Activated T-helper 2 cell treated with anti-CD3 and anti-CD28 coated beads, Interferon-gamma antibody, Interleukin-2, Interleukin-4, amounts not matched to agents 10 μg/mL and 5 μg/mL and 100 μg/mL, durations not matched to agents 14 hours and 24 hours and 36 hours (primary cell): ENCODE data around the gene LTC4S. TPM values are rescaled to one million over a fixed set of nuclear protein-coding genes. Genes with fewer than 3 reads are reported as not detected.

Source experiments
- DNase-seq: peaks from one replicate; pipeline ENCODE4 v3.0.0; 2021; ENCODE audit warnings: low spot score
- H3K27ac Mint-ChIP-seq: one replicate; pipeline ENCODE4 v1.8.0; 2021; ENCODE audit warnings: mixed read lengths
- H3K27me3 Mint-ChIP-seq: one replicate; pipeline ENCODE4 v1.8.0; 2021; ENCODE audit warnings: low read depth, mixed read lengths
- H3K36me3 Mint-ChIP-seq: one replicate; pipeline ENCODE4 v1.8.0; 2021; ENCODE audit warnings: low read depth, mixed read lengths
- H3K4me1 Mint-ChIP-seq: one replicate; pipeline ENCODE4 v1.8.0; 2021; ENCODE audit warnings: low read depth, mixed read lengths
- H3K4me3 Mint-ChIP-seq: one replicate; pipeline ENCODE4 v1.8.0; 2021; ENCODE audit warnings: low read depth, mild to moderate bottlenecking, moderate library complexity, mixed read lengths
- H3K9me3 Mint-ChIP-seq: one replicate; pipeline ENCODE4 v1.8.0; 2021; ENCODE audit warnings: mixed read lengths
- intact Hi-C: fragments of 100-400 bp; cut with micrococcal nuclease; formaldehyde crosslinking; loops from one replicate; pipeline ENCODE4 v1.15.1; 2023
- total RNA-seq: library from RNA; stranded (reverse); gene quantifications from 2 replicates; pipeline ENCODE4 v1.2.3, GENCODE V29; 2022

Gene LTC4S
- total RNA-seq, 1 donor from 2014 or later: 0.62 TPM

- Mint-ChIP-seq H3K27me3 (no peaks in the 10 kb centered on the region), H3K36me3 (peaks cover 33% of the 10 kb centered on the region), H3K4me3 (no peak overlapping the region), H3K9me3 (no peaks in the 10 kb centered on the region), H3K4me1 (peaks cover 46% of the 10 kb centered on the region), H3K27ac (peak overlapping the region; percentile 56)
- intact Hi-C loops: loop anchor here (2.0 to 5.0 kb wide), 3 partner anchors 39 to 324 kb away; partner anchors contain the start of gene TBC1D9B
- DNase-seq: peak; percentile 21
Observed at GRCh38 chr5:179763215-179763945, 30.4 kb upstream of the LTC4S start.

DNA sequence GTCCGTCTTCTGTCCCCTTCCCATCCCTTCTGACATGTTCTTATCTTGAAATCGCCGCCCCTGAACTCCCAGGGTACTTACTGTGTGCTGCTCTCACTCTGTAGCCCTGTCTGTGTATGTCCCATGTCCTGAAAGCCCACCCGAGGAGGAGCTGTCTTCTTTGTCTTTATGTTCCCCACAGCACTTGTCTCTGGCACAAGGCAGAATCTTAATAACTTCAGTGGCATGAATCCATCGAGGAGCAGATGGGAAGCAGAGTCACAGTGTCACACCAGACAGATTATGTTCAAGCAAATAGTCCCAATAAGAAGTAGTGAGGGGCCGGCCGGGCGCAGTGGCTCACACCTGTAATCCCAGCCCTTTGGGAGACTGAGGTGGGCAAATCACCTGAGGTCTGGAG is 29.7 kb upstream of the LTC4S start:
- DNase-seq: no peak
- no peaks in the 10 kb centered on the region for H3K27me3 Mint-ChIP-seq
- no peak overlapping the region for H3K4me3 Mint-ChIP-seq
- intact Hi-C loops: loop anchor here (5.0 kb wide), 2 partner anchors 38 to 323 kb away; no protein-coding TSS in a partner anchor
- no peak overlapping the region for H3K27ac Mint-ChIP-seq
- H3K36me3 Mint-ChIP-seq: peaks cover 37% of the 10 kb centered on the region
- peaks cover 44% of the 10 kb centered on the region for H3K4me1 Mint-ChIP-seq
- H3K9me3 Mint-ChIP-seq: no peaks in the 10 kb centered on the region

DNA sequence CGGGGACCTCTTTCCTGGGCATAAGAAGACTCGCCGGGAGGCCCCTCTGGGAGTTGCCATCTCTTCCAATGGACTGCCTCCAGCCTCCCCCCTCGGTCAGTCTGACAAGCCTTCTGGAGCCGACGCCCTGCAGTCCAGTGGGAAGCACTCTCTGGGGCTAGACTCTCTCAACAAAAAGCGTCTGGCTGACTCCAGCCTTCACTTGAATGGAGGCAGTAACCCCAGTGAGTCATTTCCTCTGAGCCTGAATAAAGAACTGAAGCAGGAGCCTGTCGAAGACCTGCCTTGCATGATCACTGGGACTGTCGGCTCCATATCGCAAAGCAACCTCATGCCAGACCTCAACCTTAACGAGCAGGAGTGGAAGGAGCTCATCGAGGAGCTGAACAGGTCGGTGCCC is 28.4 kb upstream of the LTC4S start:
- DNase-seq: no peak
- H3K27ac Mint-ChIP-seq: no peak overlapping the region
- peaks cover 33% of the 10 kb centered on the region for H3K4me1 Mint-ChIP-seq
- peaks cover 46% of the 10 kb centered on the region for H3K36me3 Mint-ChIP-seq
- no peaks in the 10 kb centered on the region for H3K9me3 Mint-ChIP-seq
- H3K4me3 Mint-ChIP-seq: no peak overlapping the region
- intact Hi-C loops: no loop called here
- H3K27me3 Mint-ChIP-seq: no peaks in the 10 kb centered on the region

DNA sequence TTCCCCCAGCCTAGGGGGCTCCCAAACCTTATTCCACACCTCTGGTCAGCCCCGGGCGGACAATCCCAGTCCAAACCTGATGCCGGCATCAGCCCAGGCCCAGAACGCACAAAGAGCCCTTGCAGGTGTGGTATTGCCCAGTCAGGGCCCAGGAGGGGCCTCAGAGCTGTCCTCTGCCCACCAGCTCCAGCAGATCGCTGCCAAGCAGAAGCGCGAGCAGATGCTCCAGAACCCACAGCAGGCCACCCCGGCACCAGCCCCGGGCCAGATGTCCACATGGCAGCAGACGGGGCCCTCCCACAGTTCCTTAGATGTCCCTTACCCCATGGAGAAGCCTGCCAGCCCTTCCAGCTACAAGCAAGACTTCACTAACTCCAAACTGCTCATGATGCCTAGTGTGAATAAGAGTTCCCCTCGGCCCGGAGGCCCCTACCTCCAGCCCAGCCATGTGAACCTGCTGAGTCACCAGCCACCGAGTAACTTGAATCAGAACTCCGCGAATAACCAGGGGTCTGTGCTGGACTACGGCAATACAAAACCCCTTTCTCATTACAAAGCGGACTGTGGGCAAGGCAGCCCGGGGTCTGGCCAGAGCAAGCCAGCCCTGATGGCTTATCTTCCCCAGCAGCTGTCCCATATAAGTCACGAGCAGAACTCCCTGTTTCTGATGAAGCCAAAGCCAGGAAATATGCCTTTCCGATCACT is 27.6 kb upstream of the LTC4S start:
- H3K36me3 Mint-ChIP-seq: peaks cover 53% of the 10 kb centered on the region
- no peak overlapping the region for H3K27ac Mint-ChIP-seq
- no peak for DNase-seq
- H3K4me3 Mint-ChIP-seq: no peak overlapping the region
- H3K9me3 Mint-ChIP-seq: no peaks in the 10 kb centered on the region
- intact Hi-C loops: no loop called here
- peaks cover 31% of the 10 kb centered on the region for H3K4me1 Mint-ChIP-seq
- no peaks in the 10 kb centered on the region for H3K27me3 Mint-ChIP-seq

DNA sequence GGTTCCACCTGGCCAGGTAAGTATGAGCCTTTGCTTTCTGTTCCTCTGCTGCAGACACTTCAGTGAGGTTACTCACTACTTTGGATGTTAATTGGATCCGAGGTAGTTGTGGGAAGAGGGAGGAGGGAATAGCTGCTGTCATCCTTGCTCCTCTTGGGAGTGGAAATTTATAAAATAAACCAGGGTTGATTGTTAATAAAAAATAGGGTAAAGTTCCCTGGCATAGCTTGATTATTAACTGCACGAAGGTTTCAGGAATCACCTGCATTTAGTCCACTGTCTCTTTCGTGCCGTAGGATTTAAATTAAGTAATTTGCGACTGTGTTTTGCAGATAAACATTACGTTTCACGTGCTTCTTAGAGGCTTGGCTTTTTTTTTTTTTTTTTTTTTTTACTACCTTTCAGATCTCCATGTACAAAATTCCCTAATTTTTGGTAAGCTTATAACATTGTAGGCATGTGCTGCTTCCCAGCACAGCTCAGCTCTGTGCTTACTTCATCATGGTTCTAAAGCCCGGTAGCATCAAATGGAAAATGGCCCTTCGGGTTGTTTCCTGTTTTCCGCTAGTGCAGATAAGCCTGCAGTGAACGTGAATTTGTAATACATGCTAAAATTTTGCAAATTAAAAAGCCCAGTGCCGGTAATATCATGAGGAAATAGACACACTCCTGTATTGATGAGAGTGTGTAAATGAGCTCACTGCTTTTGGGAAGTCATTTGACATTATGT is 26.9 kb upstream of the LTC4S start:
- no peak overlapping the region for H3K4me3 Mint-ChIP-seq
- peaks cover 26% of the 10 kb centered on the region for H3K4me1 Mint-ChIP-seq
- H3K27me3 Mint-ChIP-seq: no peaks in the 10 kb centered on the region
- no peak for DNase-seq
- H3K27ac Mint-ChIP-seq: no peak overlapping the region
- H3K9me3 Mint-ChIP-seq: no peaks in the 10 kb centered on the region
- intact Hi-C loops: no loop called here
- H3K36me3 Mint-ChIP-seq: peaks cover 60% of the 10 kb centered on the region

- Mint-ChIP-seq H3K9me3 (no peaks in the 10 kb centered on the region), H3K27ac (no peak overlapping the region), H3K4me1 (peaks cover 19% of the 10 kb centered on the region), H3K27me3 (no peaks in the 10 kb centered on the region), H3K36me3 (peaks cover 67% of the 10 kb centered on the region), H3K4me3 (no peak overlapping the region)
- intact Hi-C loops: no loop called here
- DNase-seq: no peak
Observed at GRCh38 chr5:179767496-179768100, 26.2 kb upstream of the LTC4S start.

DNA sequence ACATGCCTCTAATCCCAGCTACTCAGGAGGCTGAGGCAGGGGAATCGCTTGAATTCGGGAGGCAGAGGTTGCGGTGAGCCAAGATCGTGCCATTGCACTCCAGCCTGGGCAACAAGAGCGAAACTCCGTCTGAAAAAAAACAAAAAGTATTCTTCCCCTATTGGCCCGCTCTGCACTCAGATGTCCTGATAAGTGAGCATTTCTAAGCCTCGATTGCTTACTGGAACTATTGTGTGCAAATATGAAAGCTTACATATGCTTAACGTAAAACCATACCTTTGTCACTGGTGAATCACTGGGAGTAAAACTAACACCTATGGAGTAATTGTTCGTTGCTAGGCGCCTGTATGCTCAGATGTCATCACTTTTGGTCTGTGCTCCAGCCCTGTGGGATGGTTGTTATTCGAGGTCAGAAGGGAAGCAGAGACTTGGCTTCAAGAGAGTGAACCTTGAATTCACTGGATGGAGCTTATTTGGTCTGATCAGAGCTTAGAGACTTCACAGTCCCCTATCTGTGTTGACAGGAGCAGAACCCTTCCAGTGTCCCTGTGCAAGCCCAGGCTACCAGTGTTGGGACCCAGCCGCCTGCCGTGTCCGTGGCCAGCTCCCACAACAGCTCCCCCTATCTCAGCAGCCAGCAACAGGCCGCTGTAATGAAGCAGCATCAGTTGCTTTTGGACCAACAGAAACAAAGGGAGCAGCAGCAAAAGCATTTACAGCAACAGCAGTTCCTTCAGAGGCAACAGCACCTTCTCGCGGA is 25.3 kb upstream of the LTC4S start:
- Mint-ChIP-seq H3K36me3 (peaks cover 73% of the 10 kb centered on the region), H3K27me3 (no peaks in the 10 kb centered on the region), H3K4me1 (peaks cover 10% of the 10 kb centered on the region), H3K9me3 (no peaks in the 10 kb centered on the region), H3K4me3 (no peak overlapping the region), H3K27ac (no peak overlapping the region)
- no peak for DNase-seq
- intact Hi-C loops: no loop called here

DNA sequence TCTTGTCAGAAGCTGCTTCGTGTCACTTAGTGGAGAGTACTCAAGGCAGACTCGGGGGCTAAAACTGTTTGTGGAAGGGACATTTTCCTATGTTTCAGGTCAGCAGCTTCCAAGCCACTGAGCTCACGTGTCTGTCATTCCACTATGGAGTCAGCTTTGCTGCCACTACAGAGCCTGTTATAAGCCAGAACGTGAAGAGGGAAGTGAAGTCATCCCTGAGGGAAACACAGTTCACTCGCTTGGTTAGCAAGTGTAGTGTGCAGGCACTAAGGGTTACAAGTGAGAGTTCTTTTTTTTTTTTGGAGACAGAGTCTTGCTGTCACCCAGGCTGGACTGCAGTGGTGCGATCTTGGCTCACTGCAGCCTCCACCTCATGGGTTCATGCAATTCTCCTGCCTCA is 24.5 kb upstream of the LTC4S start:
- H3K36me3 Mint-ChIP-seq: peaks cover 78% of the 10 kb centered on the region
- H3K4me3 Mint-ChIP-seq: no peak overlapping the region
- no peak for DNase-seq
- no peaks in the 10 kb centered on the region for H3K9me3 Mint-ChIP-seq
- peaks cover 10% of the 10 kb centered on the region for H3K4me1 Mint-ChIP-seq
- H3K27me3 Mint-ChIP-seq: no peaks in the 10 kb centered on the region
- no peak overlapping the region for H3K27ac Mint-ChIP-seq
- intact Hi-C loops: no loop called here

DNA sequence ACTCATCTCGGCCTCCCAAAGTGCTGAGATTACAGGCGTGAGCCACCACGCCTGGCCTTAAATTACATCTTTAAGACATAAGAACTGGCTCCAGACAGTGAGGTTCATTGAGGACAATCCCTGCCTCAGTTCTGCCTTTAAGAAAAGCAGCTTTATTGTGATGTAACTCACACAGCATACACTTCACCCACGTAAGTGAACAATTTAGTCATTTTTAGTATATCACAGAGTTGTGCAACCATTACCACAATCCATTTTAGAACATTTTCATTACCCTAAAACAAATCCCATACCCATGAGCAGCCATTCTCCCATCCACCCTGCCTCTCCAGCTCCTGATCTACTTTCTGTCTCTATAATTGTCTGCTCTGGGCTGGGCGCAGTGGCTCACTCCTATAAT is 24.0 kb upstream of the LTC4S start:
- H3K27ac Mint-ChIP-seq: no peak overlapping the region
- H3K4me3 Mint-ChIP-seq: no peak overlapping the region
- no peaks in the 10 kb centered on the region for H3K27me3 Mint-ChIP-seq
- DNase-seq: no peak
- peaks cover 81% of the 10 kb centered on the region for H3K36me3 Mint-ChIP-seq
- H3K9me3 Mint-ChIP-seq: no peaks in the 10 kb centered on the region
- intact Hi-C loops: no loop called here
- H3K4me1 Mint-ChIP-seq: peaks cover 10% of the 10 kb centered on the region

DNA sequence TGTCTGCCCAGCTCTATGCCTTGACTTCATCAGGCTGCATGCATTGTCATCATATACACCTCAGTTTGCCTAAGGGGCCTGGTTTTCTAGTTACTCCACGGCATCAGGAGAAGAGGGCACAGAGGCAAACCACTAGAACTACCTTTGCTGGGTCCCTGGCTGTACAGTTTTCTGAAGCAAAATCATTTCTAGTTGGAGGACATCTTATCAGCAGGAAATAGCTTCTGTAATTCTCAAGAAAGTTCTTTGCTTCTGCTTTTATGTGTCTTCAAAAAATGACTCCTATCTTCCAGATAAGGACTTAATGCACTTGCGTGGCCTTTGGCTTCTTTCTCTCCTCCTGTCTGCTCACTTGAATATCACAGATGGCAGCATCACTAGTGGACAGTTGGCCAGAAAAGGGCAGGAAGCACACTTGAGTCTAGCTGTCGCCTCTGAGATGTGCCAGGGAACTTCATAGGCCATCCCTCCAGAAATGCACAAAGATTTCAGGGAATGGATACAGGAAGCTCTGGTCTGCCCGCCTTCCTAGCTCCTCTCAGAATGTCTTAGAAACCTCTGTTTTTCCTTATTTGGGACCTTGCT is 22.4 kb upstream of the LTC4S start:
- Mint-ChIP-seq H3K36me3 (peaks cover 80% of the 10 kb centered on the region), H3K4me3 (no peak overlapping the region), H3K4me1 (peaks cover 4% of the 10 kb centered on the region), H3K27ac (no peak overlapping the region), H3K27me3 (no peaks in the 10 kb centered on the region), H3K9me3 (no peaks in the 10 kb centered on the region)
- no peak for DNase-seq
- intact Hi-C loops: no loop called here

DNA sequence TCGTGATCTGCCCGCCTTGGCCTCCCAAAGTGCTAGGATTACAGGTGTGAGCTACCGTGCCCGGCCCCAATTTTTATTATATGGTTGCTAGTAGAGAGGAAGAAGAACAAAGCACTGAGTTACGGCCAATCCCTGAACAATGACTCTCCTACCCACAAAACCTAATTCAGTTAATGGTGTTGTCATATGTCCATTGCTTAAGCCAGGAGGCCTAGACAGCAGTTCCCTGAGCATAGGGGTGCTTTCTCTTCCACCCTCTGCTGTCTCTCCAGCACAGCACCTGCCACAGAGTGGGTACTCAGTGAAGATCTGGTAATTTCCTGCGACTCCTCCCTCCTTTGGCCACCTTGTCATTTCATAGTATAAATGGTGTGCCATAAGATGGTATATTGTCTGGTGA is 21.4 kb upstream of the LTC4S start:
- peaks cover 2% of the 10 kb centered on the region for H3K4me1 Mint-ChIP-seq
- no peak for DNase-seq
- no peaks in the 10 kb centered on the region for H3K27me3 Mint-ChIP-seq
- H3K36me3 Mint-ChIP-seq: peaks cover 75% of the 10 kb centered on the region
- no peaks in the 10 kb centered on the region for H3K9me3 Mint-ChIP-seq
- H3K27ac Mint-ChIP-seq: no peak overlapping the region
- H3K4me3 Mint-ChIP-seq: no peak overlapping the region
- intact Hi-C loops: no loop called here

GRCh38 chr5:179773686-179774040 is 20.1 kb upstream of the LTC4S start:
- Mint-ChIP-seq H3K4me3 (no peak overlapping the region), H3K9me3 (no peaks in the 10 kb centered on the region), H3K36me3 (peaks cover 70% of the 10 kb centered on the region), H3K27ac (no peak overlapping the region), H3K4me1 (peaks cover 2% of the 10 kb centered on the region), H3K27me3 (no peaks in the 10 kb centered on the region)
- no peak for DNase-seq
- intact Hi-C loops: no loop called here
